GM12872 (cell line): ENCODE measurements around the gene FBXL7.

Experiments
- CTCF ChIP-seq: IDR thresholded peaks from 3 replicates; pipeline ENCODE4 v1.5.1; 2011; ENCODE audit warnings: low read depth, mild to moderate bottlenecking, low read length, moderate library complexity; ENCODE audit not compliant: insufficient read depth

FBXL7 gene

GRCh38 chr5:15852217-15852616 lies 352.2 kb downstream of the FBXL7 start:
- no peak for TF ChIP-seq CTCF

- TF ChIP-seq CTCF = no peak
These were observed 353.0 kb downstream of the FBXL7 start for GRCh38 chr5:15852949-15853348.

GRCh38 chr5:15858326-15858725 lies 358.3 kb downstream of the FBXL7 start:
- TF ChIP-seq CTCF = no peak

- TF ChIP-seq CTCF = no peak
These were observed 364.7 kb downstream of the FBXL7 start for GRCh38 chr5:15864536-15865215.

GRCh38 chr5:15877914-15878313 lies 377.9 kb downstream of the FBXL7 start:
- TF ChIP-seq CTCF = no peak

- TF ChIP-seq CTCF = no peak
These were observed 380.2 kb downstream of the FBXL7 start for GRCh38 chr5:15880201-15880600.

- no peak for TF ChIP-seq CTCF
These were observed 385.2 kb downstream of the FBXL7 start for GRCh38 chr5:15885156-15885555.
